GM18517 (cell line): ENCODE results near the gene HNRNPUL1.
A peak's percentile ranks its signal among the peaks of the same experiment; 100 is the strongest.

Experiments
- ATAC-seq: cut with Tn5 transposase; IDR thresholded peaks from one replicate; pipeline ENCODE4 v1.9.1; 2021; ENCODE audit warnings: mild to moderate bottlenecking, moderate library complexity; ENCODE audit not compliant: unreplicated experiment

The HNRNPUL1 gene

DNA sequence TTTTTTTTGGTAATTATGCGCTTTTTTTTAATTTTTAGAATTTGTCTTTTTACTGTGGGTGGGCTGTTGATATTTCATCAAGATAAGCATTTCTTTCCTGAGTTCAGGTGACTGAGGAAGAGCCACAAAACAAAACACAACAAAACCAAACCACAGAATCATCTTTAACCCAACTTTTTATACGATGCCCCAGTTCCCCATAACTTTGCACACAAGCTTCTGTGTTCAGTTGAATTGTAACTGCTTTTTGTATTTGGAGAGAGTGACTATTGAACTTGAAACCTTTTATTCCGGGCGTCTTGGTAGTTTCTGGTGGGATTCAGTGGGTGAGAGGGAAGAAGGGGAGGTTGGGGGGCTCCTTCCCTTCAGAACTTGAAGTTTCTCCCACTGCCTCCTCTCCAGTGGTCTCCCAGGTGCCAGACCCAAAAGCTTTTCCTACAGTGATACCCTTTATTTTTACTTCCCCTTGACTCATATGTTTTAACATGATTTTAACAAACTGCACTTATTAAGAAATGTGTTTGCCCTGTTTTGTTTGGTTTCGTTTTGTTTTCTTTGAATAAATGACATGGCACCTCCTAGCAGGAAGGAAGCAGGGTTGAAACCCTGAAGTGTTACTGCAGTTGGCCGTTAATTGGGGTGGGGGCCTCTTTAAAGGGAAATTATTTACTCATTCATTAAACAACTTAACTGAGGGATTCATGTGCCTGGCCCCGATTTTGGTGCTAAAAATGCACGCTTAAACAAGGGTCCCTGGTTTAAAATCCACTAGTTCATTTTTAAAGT lies 43.1 kb downstream of the HNRNPUL1 start:
- ATAC-seq = no peak

DNA sequence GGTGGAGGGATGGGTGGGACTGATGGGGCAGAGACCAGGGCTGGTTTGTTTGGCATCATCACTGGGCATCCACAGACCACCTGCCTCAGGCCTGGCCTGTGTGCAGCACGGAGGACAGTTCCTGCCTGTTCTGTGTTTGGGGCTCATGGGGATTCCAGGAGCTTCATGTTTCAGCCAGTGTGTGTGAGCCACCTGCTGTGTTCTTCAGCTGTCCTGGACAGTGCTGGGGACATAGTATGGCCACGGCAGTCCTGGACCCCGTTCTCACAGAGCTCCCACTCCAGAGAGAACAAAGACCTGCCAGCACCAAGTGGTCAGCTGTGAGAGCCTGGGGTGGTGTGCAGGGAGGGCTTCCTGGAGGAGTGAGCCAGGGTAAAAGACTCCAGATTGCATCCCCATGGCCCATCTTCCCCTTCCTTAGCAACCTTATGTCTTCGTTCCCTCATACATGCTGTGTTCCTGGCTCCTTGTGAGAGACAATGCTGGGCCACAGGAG lies 43.8 kb downstream of the HNRNPUL1 start:
- ATAC-seq = no peak

DNA sequence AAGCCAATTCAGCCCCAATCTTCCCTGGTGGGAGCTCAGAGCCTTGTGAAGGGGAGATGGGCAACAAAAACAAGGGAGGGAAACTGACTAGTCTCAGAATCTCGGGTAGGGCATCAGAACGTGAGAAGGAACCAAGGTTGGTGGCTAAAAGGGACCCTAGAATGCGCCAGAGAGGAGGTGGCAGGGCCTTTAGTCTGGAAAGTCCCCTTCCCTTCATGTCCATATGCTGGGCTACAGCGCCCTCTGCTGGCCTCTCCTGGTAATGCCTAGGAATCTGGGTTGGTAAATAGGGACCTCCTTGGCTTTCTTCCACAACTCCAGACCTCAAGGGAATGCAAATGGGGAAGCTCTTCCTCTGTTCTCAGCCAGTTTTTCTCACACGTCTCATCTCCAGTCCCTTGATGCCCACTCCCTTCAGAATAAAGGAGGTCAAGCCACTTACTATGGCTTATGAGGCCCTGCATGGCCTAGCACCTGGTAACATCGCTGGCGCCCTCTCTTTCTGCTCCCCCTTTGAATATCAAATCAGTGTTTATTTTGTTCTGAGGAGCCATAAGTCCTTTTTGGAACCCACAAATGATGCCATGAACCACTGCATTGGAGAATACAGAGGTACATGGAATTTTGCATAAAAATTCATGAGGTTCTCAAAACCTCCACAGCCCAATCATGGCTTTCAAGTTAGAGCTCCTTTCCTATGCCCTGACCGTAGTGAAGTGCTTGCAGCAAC lies 44.4 kb downstream of the HNRNPUL1 start:
- no peak for ATAC-seq

DNA sequence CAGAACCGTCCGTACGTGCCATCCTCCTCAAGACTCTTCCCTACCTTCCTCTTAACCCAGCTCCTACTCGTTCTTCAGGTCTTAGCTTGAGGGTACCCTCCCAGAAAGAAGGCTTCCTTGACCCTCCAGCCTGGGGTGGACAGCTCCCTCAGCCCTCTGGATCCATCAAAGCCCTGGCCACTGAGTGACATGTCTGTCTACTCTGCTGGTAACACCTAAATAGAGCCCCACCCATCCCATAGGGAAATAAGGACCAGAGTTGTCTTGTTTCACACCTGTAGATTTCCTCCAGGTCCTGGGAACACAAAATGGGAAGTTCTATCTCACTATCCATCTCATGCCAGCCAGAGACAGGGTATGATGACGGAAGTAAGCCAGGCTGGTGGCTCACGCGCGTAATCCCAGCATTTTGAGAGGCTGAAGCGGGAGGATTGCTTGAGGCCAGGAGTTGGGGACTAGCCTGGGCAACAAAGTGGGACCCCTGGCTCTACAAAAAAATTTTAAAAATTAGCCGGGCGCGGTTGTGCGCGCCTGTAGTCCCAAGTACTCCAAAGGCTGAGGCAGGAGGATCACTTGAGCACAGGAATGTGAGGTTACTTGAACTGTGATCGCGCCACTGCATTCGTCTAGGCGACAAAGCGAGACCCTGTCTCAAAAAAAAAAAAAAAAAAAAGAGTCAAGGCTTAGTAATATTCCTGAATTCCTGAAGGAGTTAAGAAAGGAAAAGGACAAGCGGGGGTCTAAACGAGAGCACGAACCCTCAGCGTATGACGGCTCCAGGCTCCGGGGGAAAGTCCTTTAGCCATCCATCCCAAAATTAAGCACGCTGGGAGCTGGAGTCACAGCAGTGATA lies 45.2 kb downstream of the HNRNPUL1 start:
- ATAC-seq = no peak

DNA sequence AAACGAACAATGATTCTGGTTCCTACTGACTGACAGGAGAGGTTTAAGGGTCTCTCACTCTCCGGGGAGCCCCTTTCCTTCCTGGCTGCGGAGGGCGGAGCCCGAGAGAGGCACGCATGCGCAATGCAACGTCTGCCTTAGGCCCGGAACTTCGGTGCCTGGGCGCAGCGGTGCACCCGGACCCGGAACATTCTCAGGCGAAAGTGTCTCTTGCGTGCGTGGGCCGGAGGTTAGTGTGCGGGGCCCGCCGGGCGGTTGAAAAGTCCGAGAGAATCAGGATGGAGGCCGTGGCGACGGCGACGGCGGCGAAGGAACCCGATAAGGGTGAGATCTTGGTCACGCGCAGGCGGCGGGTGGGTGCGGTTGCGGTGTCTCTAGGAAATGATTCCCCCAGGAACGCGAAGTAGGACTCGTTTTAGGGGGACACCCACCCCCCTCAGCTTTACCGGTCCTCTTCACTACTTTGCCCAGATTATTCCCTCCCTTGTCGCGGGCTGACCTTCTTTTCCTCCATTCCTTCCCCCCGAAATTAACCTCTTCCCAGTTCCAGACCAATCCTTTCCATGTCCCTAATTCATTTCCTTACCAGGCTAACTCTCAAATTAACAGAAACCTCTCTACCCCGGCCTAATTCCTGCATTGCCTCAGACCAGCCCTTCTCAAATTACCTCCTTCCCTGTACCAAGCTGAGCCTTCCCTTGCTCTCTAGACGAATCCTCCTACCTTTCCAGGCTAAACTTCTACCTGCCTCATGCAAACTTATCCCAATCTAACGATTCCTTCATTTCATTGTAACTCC lies 46.1 kb downstream of the HNRNPUL1 start, which contains the start of gene CCDC97:
Gene CCDC97, plus strand, starts transcription at position 140 of the 799 bp plus-strand sequence. Its CDS starts 139 bp downstream, at position 279.
- peak; percentile 64 for ATAC-seq

DNA sequence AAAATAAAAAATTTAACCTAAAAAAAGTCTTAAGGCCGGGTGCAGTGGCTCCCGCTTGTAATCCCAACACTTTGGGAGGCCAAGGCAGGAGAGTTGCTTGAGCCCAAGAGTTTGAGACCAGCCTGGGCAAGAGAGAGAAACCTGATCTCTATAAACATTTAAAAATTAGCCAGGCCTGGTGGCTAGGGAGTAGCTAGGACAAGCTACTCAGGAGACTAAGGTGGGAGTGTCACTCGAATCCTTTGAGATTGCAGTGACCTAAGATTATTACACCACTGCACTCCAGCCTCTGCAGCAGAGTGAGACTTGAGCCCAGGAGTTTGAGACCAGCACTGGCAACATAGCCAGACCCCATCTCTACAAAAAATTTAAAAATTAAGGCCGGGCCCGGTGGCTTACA lies 46.9 kb downstream of the HNRNPUL1 start:
- no peak for ATAC-seq

DNA sequence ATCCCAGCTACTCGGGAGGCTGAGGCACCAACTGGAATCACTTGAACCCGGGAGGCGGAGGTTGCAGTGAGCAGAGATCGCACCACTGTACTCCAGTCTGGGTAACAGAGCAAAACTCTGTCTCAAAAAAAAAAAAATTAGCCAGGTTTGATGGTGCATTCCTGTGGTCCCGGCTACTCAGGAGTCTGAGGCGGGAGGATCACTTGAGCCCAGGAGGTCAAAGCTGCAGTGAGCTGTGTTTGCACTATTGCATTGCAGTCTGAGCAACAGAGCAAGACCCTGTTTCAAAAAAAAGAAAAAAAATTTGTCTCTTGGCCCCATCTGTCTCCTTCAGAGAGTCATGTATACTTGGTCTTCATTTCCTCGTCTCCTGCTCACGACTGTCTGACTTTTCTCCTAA lies 47.4 kb downstream of the HNRNPUL1 start:
- no peak for ATAC-seq

DNA sequence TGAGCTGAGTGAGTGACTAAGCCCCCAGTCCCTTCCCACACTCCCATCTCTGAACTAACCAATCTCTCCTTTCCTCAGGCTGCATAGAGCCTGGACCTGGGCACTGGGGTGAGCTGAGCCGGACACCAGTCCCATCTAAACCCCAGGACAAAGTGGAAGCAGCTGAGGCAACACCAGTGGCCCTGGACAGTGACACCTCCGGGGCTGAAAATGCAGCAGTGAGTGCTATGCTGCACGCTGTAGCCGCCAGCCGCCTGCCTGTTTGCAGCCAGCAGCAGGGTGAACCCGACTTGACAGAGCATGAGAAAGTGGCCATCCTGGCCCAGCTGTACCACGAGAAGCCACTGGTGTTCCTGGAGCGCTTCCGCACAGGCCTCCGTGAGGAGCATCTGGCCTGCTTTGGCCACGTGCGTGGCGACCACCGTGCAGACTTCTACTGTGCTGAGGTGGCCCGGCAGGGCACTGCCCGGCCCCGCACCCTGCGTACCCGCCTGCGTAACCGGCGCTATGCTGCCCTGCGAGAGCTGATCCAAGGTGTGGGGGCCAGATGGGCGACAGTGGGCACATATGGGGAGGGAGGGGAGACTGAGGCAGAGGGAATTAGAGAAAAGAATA lies 52.2 kb downstream of the HNRNPUL1 start:
- ATAC-seq = no peak

DNA sequence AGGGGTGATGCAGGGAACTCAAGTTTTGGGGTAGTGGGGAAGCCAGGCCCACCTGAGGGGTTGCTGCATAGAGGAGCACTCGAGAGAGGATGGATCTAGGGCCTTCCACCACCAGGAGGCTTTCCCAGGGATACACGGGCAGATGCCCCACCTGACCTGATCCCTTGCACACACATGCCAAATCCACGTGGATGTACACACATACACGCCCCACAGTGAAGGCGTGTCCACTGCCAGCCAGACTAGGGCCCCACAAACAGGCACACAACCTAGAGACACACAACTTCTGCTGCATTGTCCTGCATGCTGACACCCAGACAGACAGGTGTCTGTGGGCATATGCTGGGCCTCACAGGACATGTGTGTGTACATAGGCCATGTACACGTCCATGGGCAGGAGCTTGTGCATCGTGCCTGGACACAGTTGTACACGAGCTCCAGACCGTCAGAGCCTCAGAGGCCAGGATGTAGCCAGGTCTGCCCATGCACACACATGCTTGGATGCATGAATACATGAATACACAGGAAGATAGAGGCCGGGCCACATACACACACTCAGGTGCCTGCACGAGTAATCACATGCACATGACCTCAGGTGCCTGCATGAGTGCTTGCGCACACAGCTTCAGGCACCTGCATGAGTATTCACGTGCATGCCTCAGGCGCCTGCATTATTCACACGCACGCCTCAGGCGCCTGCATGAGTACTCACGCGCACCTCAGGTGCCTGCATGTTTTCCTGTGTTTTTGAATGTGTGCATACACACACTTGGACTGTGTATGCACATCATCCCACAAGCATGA lies 54.7 kb downstream of the HNRNPUL1 start:
- no peak for ATAC-seq

DNA sequence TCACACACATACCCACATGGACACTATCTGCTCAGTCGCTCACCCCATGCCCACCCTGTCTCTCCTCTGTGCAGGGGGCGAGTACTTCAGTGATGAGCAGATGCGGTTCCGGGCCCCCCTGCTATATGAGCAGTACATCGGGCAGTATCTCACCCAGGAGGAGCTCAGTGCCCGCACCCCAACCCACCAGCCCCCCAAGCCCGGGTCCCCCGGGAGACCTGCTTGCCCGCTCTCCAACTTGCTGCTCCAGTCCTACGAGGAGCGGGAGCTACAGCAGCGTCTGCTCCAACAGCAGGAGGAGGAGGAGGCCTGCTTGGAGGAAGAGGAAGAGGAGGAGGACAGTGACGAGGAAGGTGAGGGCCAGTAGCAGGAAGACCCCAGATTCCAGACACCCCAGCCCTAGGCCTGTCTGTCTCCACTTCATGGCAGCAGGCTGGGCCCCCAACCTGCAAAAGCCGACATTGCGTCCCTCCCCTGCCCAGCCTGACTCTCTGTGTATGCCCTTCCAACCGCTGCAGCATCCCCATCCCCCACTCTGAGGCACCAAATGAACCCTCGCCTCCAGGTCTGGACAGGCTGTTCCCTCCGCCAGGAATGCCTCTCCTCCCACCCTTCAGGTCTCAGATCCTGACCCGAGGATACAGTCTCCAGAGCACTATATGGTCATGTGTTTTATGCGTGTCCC lies 55.5 kb downstream of the HNRNPUL1 start:
- ATAC-seq = no peak

DNA sequence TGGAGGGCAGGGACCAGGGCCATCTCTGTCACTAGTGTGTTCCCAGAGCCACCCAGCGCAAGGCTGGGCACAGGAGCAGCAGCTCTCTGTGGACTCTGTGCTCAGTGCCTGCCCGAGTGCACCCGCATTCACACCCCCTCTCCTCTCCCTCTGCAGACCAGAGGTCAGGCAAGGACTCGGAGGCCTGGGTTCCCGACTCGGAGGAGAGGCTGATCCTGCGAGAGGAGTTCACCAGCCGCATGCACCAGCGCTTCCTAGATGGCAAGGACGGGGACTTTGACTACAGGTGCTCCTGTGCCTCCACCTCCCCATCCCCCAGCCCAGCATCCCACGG lies 56.0 kb downstream of the HNRNPUL1 start:
- ATAC-seq = no peak

DNA sequence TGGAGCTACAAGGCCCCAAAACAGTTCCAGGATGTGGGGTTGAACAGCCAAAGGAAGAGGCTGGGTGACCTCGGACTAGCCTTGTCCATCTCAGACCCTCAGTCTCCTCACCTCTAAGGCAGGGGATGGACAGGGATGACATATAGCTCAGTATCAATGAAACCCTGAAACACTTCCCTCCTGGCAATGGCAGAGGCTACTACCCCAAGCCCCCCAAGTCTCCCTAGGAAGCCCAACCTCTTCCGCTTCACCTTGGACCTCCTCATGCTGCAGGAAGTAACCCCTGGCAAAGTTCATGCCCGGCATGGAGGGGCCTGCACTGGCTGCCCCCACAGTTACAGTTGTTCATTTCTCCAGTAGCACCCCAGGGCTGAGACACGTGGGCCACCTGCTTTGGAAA lies 56.4 kb downstream of the HNRNPUL1 start:
- no peak for ATAC-seq

DNA sequence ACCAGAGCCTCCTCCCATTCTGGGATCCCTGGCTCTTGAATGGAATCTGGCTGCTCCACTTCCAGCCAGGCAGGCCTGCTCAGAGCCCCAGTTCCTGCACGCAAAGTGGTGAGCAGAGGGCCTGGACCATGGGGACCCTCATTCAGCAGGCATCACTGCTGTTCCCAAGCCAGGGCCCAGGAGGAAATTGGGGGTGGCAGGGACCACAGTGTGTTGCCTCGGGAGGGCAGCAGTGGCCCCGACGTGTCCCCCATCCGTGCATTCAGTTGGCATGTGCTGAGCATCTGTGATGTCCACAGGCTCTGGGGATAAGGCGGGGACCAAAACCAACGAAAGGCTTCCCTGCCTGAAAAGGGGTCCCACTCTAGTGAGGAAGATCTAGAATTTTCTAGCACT lies 57.0 kb downstream of the HNRNPUL1 start:
- no peak for ATAC-seq

DNA sequence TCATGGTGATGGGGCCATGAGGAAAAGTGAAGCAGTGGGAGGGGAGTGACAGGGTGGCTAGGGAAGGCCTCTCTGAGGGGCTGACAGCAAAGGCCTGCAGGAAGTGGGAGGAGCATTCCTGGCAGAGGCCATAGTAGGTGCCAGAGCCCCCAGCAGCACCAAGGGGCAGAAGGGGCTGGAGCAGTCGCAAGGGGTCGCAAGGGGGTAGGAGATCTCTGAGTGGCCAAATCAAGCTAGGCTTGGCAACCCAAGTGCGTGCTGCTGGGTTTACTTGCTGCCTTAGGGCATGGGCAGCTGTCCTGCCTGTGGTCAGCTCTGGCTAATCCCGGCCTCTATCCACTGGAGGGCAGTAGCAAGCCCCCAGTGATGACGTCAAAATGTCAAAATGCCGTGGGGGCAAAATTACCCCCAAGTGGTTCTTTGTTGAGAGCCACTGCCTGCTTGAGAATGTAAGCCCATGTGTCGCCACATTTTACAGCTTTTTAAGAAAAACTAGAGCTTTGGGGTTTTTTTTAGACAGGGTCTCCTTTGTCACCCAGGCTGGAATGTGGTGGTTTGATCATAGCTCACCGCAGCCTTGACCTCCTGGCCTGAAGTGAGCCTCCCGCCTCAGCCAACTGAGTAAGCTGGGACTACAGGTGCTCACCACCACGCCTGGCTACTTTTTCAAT lies 57.6 kb downstream of the HNRNPUL1 start:
- no peak for ATAC-seq

DNA sequence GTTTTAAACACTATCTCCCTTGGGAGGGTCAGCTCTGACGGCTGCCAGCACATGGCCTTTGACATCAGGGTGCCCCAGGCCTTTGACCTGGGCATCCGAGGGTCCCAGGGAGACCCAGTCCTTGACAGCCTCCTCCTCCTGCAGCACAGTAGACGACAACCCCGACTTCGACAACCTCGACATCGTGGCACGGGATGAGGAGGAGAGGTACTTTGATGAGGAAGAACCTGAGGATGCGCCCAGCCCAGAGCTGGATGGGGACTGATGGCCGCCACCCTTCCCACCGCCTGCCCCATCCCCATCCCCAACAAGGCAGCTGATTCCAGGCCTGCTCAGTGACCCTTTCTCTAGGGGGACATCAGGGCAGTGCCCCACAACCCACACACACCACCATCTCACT lies 58.3 kb downstream of the HNRNPUL1 start:
- ATAC-seq = no peak

DNA sequence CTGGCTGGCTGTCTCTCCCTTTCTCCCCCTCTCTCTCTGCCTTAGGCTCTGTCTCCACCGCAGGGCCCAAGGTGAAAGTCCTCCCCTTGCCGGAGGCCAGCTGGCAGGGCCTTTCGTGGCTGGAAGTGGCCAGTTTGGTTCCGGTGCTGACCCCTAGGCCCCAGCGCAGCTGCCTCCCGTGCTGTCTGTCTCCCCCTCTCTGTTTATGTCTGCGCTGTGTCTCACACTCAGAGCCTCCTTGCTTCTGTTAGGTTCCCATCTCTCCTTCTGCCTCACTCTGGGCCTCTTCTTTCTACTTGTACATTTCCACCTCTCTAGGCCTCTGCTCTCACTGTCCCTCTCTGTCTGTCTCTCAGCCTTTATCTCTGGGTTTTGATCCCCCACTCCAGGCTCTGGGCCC lies 58.9 kb downstream of the HNRNPUL1 start:
- ATAC-seq = no peak

DNA sequence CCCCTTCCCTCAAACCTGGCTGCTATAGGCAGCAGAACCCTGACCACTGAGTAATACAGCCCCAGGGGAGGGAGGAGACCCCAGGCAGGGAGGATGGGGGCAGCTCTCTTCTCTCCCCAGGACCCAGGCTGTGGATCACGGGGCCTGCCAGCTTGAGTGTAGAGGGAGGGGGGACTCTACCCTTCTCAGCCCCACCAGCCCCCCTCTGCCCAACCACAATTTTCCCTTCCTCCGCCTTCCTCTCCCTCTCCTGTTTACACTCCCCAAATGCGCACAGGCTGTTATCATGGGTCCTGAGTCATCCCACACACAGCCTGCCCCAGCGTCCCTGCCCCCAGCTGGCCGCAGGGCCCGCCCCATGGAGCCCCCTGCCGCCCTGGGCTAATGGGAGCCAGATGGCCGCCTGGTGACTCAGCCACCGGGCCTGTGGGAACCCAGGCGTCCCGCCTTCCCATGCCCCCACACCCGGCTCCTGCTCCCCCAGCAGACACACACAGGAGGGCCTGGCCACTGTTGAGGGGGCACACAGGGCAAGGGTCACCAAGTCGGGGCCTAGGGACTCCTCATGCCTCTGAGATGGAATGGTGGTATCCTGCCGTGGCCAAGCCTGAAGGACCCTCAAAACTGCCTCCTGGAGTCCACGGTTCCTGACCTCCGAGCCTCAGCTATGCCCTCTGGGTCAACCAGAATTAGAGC lies 59.4 kb downstream of the HNRNPUL1 start:
- ATAC-seq = no peak
